SK-N-SH (cell line): ENCODE results near the gene THOC6.

ENCODE experiments used
- CTCF ChIP-seq: fragments of 200-600 bp; sonication (generic); IDR thresholded peaks from 2 replicates; pipeline ENCODE4 v1.6.1; 2017; ENCODE audit warnings: antibody characterized with exemption, mild to moderate bottlenecking, moderate library complexity
- EP300 ChIP-seq, 2 experiments: IDR thresholded peaks; 2 replicates each; pipeline versions ENCODE4 v1.4.0 to v1.6.1; 2012; ENCODE audit warnings: borderline replicate concordance in 1 of 2, low read depth in 1 of 2, low read length in 1 of 2
- GABPA ChIP-seq: IDR thresholded peaks from 2 replicates; pipeline ENCODE4 v1.4.0; 2012; ENCODE audit warnings: low read depth, mild to moderate bottlenecking
- JUND ChIP-seq: IDR thresholded peaks from 2 replicates; pipeline ENCODE4 v1.4.0; 2012
- MXI1 ChIP-seq: IDR thresholded peaks from 2 replicates; pipeline ENCODE4 v1.6.1; 2012; ENCODE audit warnings: mild to moderate bottlenecking, low read depth, low read length, improper control_type of control experiment
- POLR2AphosphoS5 ChIP-seq: IDR thresholded peaks from 2 replicates; pipeline ENCODE4 v1.6.1; 2012; ENCODE audit warnings: low read depth, low read length
- RCOR1 ChIP-seq: fragments of 150-350 bp; IDR thresholded peaks from 2 replicates; pipeline ENCODE4 v1.6.1; 2017; ENCODE audit warnings: antibody characterized with exemption, low read length
- RFX5 ChIP-seq: IDR thresholded peaks from 2 replicates; pipeline ENCODE4 v1.6.1; 2012; ENCODE audit warnings: mild to moderate bottlenecking, improper control_type of control experiment, low read length
- SMC3 ChIP-seq: IDR thresholded peaks from 2 replicates; pipeline ENCODE4 v1.6.1; 2012; ENCODE audit warnings: low read depth, low read length, improper control_type of control experiment
- TAF1 ChIP-seq: IDR thresholded peaks from 2 replicates; pipeline ENCODE4 v1.6.1; 2012; ENCODE audit warnings: low read depth, mild to moderate bottlenecking, low read length, moderate library complexity, borderline replicate concordance
- USF2 ChIP-seq: fragments of 150-350 bp; IDR thresholded peaks from 2 replicates; pipeline ENCODE4 v1.6.1; 2017; ENCODE audit warnings: antibody characterized with exemption, low read length, low read depth, borderline replicate concordance
- ZBTB33 ChIP-seq: IDR thresholded peaks from 2 replicates; pipeline ENCODE4 v1.4.0; 2012; ENCODE audit warnings: low read depth, borderline replicate concordance

- TF ChIP-seq CTCF (no peak), USF2 (no peak), TAF1 (no peak), ZBTB33 (no peak), MXI1 (no peak), POLR2AphosphoS5 (no peak), RCOR1 (no peak), GABPA (no peak), RFX5 (no peak), JUND (no peak), EP300 (IDR thresholded peaks at IDR 0.05; ENCODE audit: borderline replicate concordance in 1 of 2, low read depth in 1 of 2, low read length in 1 of 2) (no peak), SMC3 (no peak)
Measured at GRCh38 chr16:3008690-3009037, 15.2 kb upstream of the THOC6 start.
